Osteoblast (primary cell): ENCODE measurements around the gene PPP6R1. TPM values are rescaled to one million over a fixed set of nuclear protein-coding genes. Genes with fewer than 3 reads are reported as not detected.

ENCODE experiments used
- DNase-seq: peaks from one replicate; pipeline ENCODE4 v3.0.0; 2011; ENCODE audit warnings: low spot score, mixed read lengths; ENCODE audit not compliant: insufficient read length; ENCODE audit errors: missing footprints
- H2AFZ ChIP-seq: 2 replicates; pipeline ENCODE4 v1.6.0; 2011; ENCODE audit warnings: mild to moderate bottlenecking, low read length
- H3K27ac ChIP-seq: 2 replicates; pipeline ENCODE4 v1.5.1; 2011; ENCODE audit warnings: mild to moderate bottlenecking, low read depth, low read length, moderate library complexity
- H3K27me3 ChIP-seq: 2 replicates; pipeline ENCODE4 v1.6.0; 2012; ENCODE audit warnings: mild to moderate bottlenecking, control low read depth, inconsistent platforms, low read length, moderate library complexity; ENCODE audit not compliant: insufficient read depth
- H3K36me3 ChIP-seq: 2 replicates; pipeline ENCODE4 v1.5.1; 2011; ENCODE audit warnings: mild to moderate bottlenecking, low read length, control low read depth, moderate library complexity; ENCODE audit not compliant: insufficient read depth
- H3K4me1 ChIP-seq: 2 replicates; pipeline ENCODE4 v1.5.1; 2011; ENCODE audit warnings: mild to moderate bottlenecking, low read length, control low read depth, moderate library complexity; ENCODE audit not compliant: insufficient read depth
- H3K4me2 ChIP-seq: 2 replicates; pipeline ENCODE4 v1.6.0; 2011; ENCODE audit warnings: mild to moderate bottlenecking, low read length; ENCODE audit not compliant: insufficient read depth
- H3K4me3 ChIP-seq: fragments of 200-600 bp; sonication (generic); 3 replicates; pipeline ENCODE4 v1.5.1; 2012; ENCODE audit warnings: mild to moderate bottlenecking, low read length, inconsistent platforms; ENCODE audit not compliant: insufficient read depth
- H3K79me2 ChIP-seq: 2 replicates; pipeline ENCODE4 v1.6.0; 2012; ENCODE audit warnings: mild to moderate bottlenecking, low read length, control low read depth, inconsistent platforms; ENCODE audit not compliant: insufficient read depth
- H3K9me3 ChIP-seq: 2 replicates; pipeline ENCODE4 v1.5.1; 2011; ENCODE audit warnings: low read depth, low read length, control low read depth
- H4K20me1 ChIP-seq: 2 replicates; pipeline ENCODE4 v1.6.0; 2012; ENCODE audit warnings: mild to moderate bottlenecking, low read length, control low read depth; ENCODE audit not compliant: insufficient read depth
- total RNA-seq: library from RNA; depleted of rRNA; stranded (reverse); fragments of >200 nt; gene quantifications from 2 replicates; pipeline ENCODE4 v1.2.3, GENCODE V29; 2012
- TF ChIP-seq, protein P1 (sequence below): IDR thresholded peaks from 2 replicates; pipeline ENCODE4 v1.5.1; 2011; ENCODE audit warnings: mild to moderate bottlenecking, low read depth, low read length, moderate library complexity; ENCODE audit errors: extremely low read depth

PPP6R1 gene
- total RNA-seq, 1 donor = 32.6 TPM

GRCh38 chr19:55265723-55266386, 7.0 kb upstream of the PPP6R1 start:
- no peaks in the 10 kb centered on the region for H3K9me3 ChIP-seq
- no peak overlapping the region for H3K4me2 ChIP-seq
- H2AFZ ChIP-seq = no peak overlapping the region
- no peaks in the 10 kb centered on the region for H3K27me3 ChIP-seq
- peaks cover 8% of the 10 kb centered on the region for H3K79me2 ChIP-seq
- no peaks in the 10 kb centered on the region for H3K4me1 ChIP-seq
- H4K20me1 ChIP-seq = no peaks in the 10 kb centered on the region
- no peaks in the 10 kb centered on the region for H3K36me3 ChIP-seq
- TF ChIP-seq, protein P1, sequence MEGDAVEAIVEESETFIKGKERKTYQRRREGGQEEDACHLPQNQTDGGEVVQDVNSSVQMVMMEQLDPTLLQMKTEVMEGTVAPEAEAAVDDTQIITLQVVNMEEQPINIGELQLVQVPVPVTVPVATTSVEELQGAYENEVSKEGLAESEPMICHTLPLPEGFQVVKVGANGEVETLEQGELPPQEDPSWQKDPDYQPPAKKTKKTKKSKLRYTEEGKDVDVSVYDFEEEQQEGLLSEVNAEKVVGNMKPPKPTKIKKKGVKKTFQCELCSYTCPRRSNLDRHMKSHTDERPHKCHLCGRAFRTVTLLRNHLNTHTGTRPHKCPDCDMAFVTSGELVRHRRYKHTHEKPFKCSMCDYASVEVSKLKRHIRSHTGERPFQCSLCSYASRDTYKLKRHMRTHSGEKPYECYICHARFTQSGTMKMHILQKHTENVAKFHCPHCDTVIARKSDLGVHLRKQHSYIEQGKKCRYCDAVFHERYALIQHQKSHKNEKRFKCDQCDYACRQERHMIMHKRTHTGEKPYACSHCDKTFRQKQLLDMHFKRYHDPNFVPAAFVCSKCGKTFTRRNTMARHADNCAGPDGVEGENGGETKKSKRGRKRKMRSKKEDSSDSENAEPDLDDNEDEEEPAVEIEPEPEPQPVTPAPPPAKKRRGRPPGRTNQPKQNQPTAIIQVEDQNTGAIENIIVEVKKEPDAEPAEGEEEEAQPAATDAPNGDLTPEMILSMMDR = no peak
- no peak overlapping the region for H3K4me3 ChIP-seq
- DNase-seq = peak; percentile 38
- no peak overlapping the region for H3K27ac ChIP-seq

DNA sequence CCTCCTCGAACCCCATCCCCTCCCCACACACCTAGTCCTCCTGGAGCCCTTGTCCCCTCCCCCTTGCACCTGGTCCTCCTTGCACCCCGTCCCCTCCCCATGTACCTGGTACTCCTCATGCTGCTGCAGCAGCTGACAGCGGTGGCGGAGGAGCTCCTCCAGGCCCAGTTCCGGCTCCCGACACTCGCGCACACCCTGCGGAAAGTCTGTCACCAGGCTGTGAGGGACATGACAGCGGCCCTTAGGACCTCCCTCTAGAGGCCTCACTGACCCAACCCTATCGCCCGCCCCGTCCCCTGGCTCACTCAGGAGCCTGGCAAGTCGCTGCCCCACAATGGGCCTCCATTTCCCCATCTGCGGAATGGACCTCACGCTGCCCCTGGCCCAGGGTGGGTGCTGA, 6.4 kb upstream of the PPP6R1 start:
- no peak overlapping the region for H3K27ac ChIP-seq
- H3K27me3 ChIP-seq = no peaks in the 10 kb centered on the region
- H3K79me2 ChIP-seq = peaks cover 8% of the 10 kb centered on the region
- no peaks in the 10 kb centered on the region for H3K4me1 ChIP-seq
- no peak overlapping the region for H3K4me3 ChIP-seq
- DNase-seq = peak; percentile 49
- TF ChIP-seq, protein P1 = no peak
- no peak overlapping the region for H3K4me2 ChIP-seq
- H3K36me3 ChIP-seq = no peaks in the 10 kb centered on the region
- no peak overlapping the region for H2AFZ ChIP-seq
- H4K20me1 ChIP-seq = no peaks in the 10 kb centered on the region
- H3K9me3 ChIP-seq = no peaks in the 10 kb centered on the region

DNA sequence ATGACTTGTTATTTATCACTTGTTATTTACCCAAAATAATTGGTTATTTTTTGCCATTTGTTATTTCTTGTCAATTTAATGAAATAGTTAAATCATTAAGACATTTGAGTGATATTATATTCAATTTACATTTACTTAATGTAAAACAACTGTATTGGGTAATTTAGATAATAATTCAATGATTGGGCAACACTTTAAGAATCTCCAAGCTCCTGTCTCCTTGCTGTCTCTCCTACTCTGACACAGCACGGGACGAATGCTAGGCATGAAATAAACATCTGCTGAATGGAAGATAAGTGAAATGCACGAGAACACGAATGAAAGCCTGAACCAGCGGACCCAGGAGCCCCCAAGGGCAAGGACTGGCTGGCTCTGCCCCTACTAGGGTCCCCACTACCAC, 5.7 kb upstream of the PPP6R1 start:
- Histone ChIP-seq H3K4me2 (no peak overlapping the region), H4K20me1 (no peaks in the 10 kb centered on the region), H3K27ac (no peak overlapping the region), H3K4me1 (peaks cover 4% of the 10 kb centered on the region), H3K27me3 (no peaks in the 10 kb centered on the region), H3K79me2 (peaks cover 8% of the 10 kb centered on the region), H3K9me3 (no peaks in the 10 kb centered on the region), H2AFZ (no peak overlapping the region), H3K36me3 (no peaks in the 10 kb centered on the region), H3K4me3 (no peak overlapping the region)
- DNase-seq = no peak
- TF ChIP-seq, protein P1 = no peak

- no peak for DNase-seq
- H3K9me3 ChIP-seq = no peaks in the 10 kb centered on the region
- no peak overlapping the region for H3K4me2 ChIP-seq
- H2AFZ ChIP-seq = no peak overlapping the region
- peaks cover 6% of the 10 kb centered on the region for H4K20me1 ChIP-seq
- H3K27me3 ChIP-seq = no peaks in the 10 kb centered on the region
- H3K4me1 ChIP-seq = peaks cover 11% of the 10 kb centered on the region
- TF ChIP-seq, protein P1 = no peak
- no peak overlapping the region for H3K27ac ChIP-seq
- peaks cover 22% of the 10 kb centered on the region for H3K79me2 ChIP-seq
- no peaks in the 10 kb centered on the region for H3K36me3 ChIP-seq
- H3K4me3 ChIP-seq = no peak overlapping the region
These were observed 3.5 kb upstream of the PPP6R1 start for GRCh38 chr19:55262359-55262758.
